ENCODE results near the gene DEUP1.

DEUP1 gene

GRCh38 chr11:93361435-93361834, 30.9 kb downstream of the DEUP1 start:
- H3K27me3 ChIP-seq (ENCODE audit: low read length) = no peaks in the 10 kb centered on the region
- no peak overlapping the region for H3K9ac ChIP-seq (ENCODE audit: low read length)
- TF ChIP-seq CTCF (IDR thresholded peaks at IDR 0.05; ENCODE audit: insufficient read depth, low read length, poor library complexity, severe bottlenecking) (no peak), EZH2phosphoT487 (conservative IDR thresholded peaks at IDR 0.05; ENCODE audit: low read length) (no peak)
- H4K20me1 ChIP-seq (ENCODE audit: low read depth, low read length) = no peaks in the 10 kb centered on the region
- H3K27ac ChIP-seq (ENCODE audit: low read depth, low read length) = no peak overlapping the region
- H3K4me2 ChIP-seq (ENCODE audit: low read depth, low read length, poor library complexity, severe bottlenecking) = no peak overlapping the region
- H3F3A ChIP-seq (ENCODE audit: insufficient read depth) = no peaks in the 10 kb centered on the region
- H3K4me3 ChIP-seq (ENCODE audit: insufficient read depth, low read length, poor library complexity, severe bottlenecking) = no peak overlapping the region
- no peaks in the 10 kb centered on the region for H3K9me3 ChIP-seq (ENCODE audit: insufficient read depth, low read length)
- no peaks in the 10 kb centered on the region for H3K9me2 ChIP-seq (replicated peaks; ENCODE audit: insufficient read depth, low read length)
- H2AFZ ChIP-seq (ENCODE audit: low read depth, low read length, severe bottlenecking) = no peak overlapping the region
- no peaks in the 10 kb centered on the region for H3K36me3 ChIP-seq (ENCODE audit: low read length)
- H3K79me2 ChIP-seq (ENCODE audit: insufficient read depth, low read length) = no peaks in the 10 kb centered on the region

GRCh38 chr11:93368022-93368421, 37.5 kb downstream of the DEUP1 start:
- no peaks in the 10 kb centered on the region for H3K9me3 ChIP-seq (ENCODE audit: insufficient read depth, low read length)
- H3K79me2 ChIP-seq (ENCODE audit: insufficient read depth, low read length) = no peaks in the 10 kb centered on the region
- no peaks in the 10 kb centered on the region for H3K27me3 ChIP-seq (ENCODE audit: low read length)
- no peak overlapping the region for H3K9ac ChIP-seq (ENCODE audit: low read length)
- no peaks in the 10 kb centered on the region for H3F3A ChIP-seq (ENCODE audit: insufficient read depth)
- no peaks in the 10 kb centered on the region for H3K9me2 ChIP-seq (replicated peaks; ENCODE audit: insufficient read depth, low read length)
- TF ChIP-seq EZH2phosphoT487 (conservative IDR thresholded peaks at IDR 0.05; ENCODE audit: low read length) = no peak
- no peak overlapping the region for H3K4me2 ChIP-seq (ENCODE audit: low read depth, low read length, poor library complexity, severe bottlenecking)
- H3K36me3 ChIP-seq (ENCODE audit: low read length) = no peaks in the 10 kb centered on the region
- no peaks in the 10 kb centered on the region for H4K20me1 ChIP-seq (ENCODE audit: low read depth, low read length)
- H2AFZ ChIP-seq (ENCODE audit: low read depth, low read length, severe bottlenecking) = no peak overlapping the region
- no peak overlapping the region for H3K27ac ChIP-seq (ENCODE audit: low read depth, low read length)
- H3K4me3 ChIP-seq (ENCODE audit: insufficient read depth, low read length, poor library complexity, severe bottlenecking) = no peak overlapping the region

- Histone ChIP-seq H2AFZ (ENCODE audit: low read depth, low read length, severe bottlenecking) (no peak overlapping the region), H3K36me3 (ENCODE audit: low read length) (no peaks in the 10 kb centered on the region), H4K20me1 (ENCODE audit: low read depth, low read length) (no peaks in the 10 kb centered on the region), H3K4me3 (ENCODE audit: insufficient read depth, low read length, poor library complexity, severe bottlenecking) (no peak overlapping the region), H3K4me2 (ENCODE audit: low read depth, low read length, poor library complexity, severe bottlenecking) (no peak overlapping the region), H3K9ac (ENCODE audit: low read length) (no peak overlapping the region), H3F3A (ENCODE audit: insufficient read depth) (no peaks in the 10 kb centered on the region), H3K27me3 (ENCODE audit: low read length) (no peaks in the 10 kb centered on the region), H3K79me2 (ENCODE audit: insufficient read depth, low read length) (no peaks in the 10 kb centered on the region), H3K27ac (ENCODE audit: low read depth, low read length) (no peak overlapping the region), H3K9me3 (ENCODE audit: insufficient read depth, low read length) (no peaks in the 10 kb centered on the region), H3K9me2 (replicated peaks; ENCODE audit: insufficient read depth, low read length) (no peaks in the 10 kb centered on the region)
- TF ChIP-seq EZH2phosphoT487 (conservative IDR thresholded peaks at IDR 0.05; ENCODE audit: low read length) (no peak), CTCF (IDR thresholded peaks at IDR 0.05; ENCODE audit: insufficient read depth, low read length, poor library complexity, severe bottlenecking) (no peak)
Observed at GRCh38 chr11:93370260-93370659, 39.7 kb downstream of the DEUP1 start.

- H3K36me3 ChIP-seq (ENCODE audit: low read length) = no peaks in the 10 kb centered on the region
- H3K9me2 ChIP-seq (replicated peaks; ENCODE audit: insufficient read depth, low read length) = no peaks in the 10 kb centered on the region
- H3K9me3 ChIP-seq (ENCODE audit: insufficient read depth, low read length) = no peaks in the 10 kb centered on the region
- H2AFZ ChIP-seq (ENCODE audit: low read depth, low read length, severe bottlenecking) = no peak overlapping the region
- H3K4me3 ChIP-seq (ENCODE audit: insufficient read depth, low read length, poor library complexity, severe bottlenecking) = no peak overlapping the region
- H3K27ac ChIP-seq (ENCODE audit: low read depth, low read length) = no peak overlapping the region
- H3F3A ChIP-seq (ENCODE audit: insufficient read depth) = no peaks in the 10 kb centered on the region
- H3K9ac ChIP-seq (ENCODE audit: low read length) = no peak overlapping the region
- no peaks in the 10 kb centered on the region for H3K27me3 ChIP-seq (ENCODE audit: low read length)
- TF ChIP-seq CTCF (IDR thresholded peaks at IDR 0.05; ENCODE audit: insufficient read depth, low read length, poor library complexity, severe bottlenecking) (no peak), EZH2phosphoT487 (conservative IDR thresholded peaks at IDR 0.05; ENCODE audit: low read length) (no peak)
- no peaks in the 10 kb centered on the region for H3K79me2 ChIP-seq (ENCODE audit: insufficient read depth, low read length)
- H4K20me1 ChIP-seq (ENCODE audit: low read depth, low read length) = no peaks in the 10 kb centered on the region
- no peak overlapping the region for H3K4me2 ChIP-seq (ENCODE audit: low read depth, low read length, poor library complexity, severe bottlenecking)
Observed at GRCh38 chr11:93389737-93390136, 59.2 kb downstream of the DEUP1 start.
